HEK293 (cell line): ENCODE measurements around the gene ILRUN.
"Not testable (repeated sequence)": the region's sequence is repeated elsewhere in the genome, so short reads cannot be mapped to it uniquely, and the experiment has no call there.

ENCODE experiments used
- CTCF ChIA-PET: fragments of 350-600 bp; formaldehyde crosslinking; extraction: SDS; loops from one replicate; lab custom pipeline; 2021; ENCODE audit warnings: antibody characterized with exemption; lab: Yijun Ruan, JAX
- POLR2A ChIA-PET: fragments of 300-600 bp; formaldehyde crosslinking; extraction: SDS; loops from one replicate; lab custom pipeline; 2020; ENCODE audit warnings: antibody characterized with exemption, inconsistent platforms; lab: Yijun Ruan, JAX
- H3K27ac ChIP-seq: fragments of 200-500 bp; sonication (Bioruptor generic); 2 replicates; pipeline ENCODE4 v1.5.1; 2014; ENCODE audit warnings: low read depth, low read length, control low read depth, inconsistent platforms; ENCODE audit errors: extremely low read depth
- H3K36me3 ChIP-seq, 2 experiments: fragments of 200-500 bp in 1 of 2; sonication (Bioruptor generic) in 1 of 2; 1 replicate in 1 of 2; 2 replicates in 1 of 2; pipeline ENCODE4 v1.5.1; 2014 to 2017; ENCODE audit warnings: inconsistent platforms in 2 of 2, low read length in 2 of 2; ENCODE audit not compliant: control insufficient read depth in 2 of 2, insufficient read depth in 1 of 2
- H3K4me1 ChIP-seq: fragments of 200-500 bp; sonication (Bioruptor generic); 2 replicates; pipeline ENCODE4 v1.5.1; 2014; ENCODE audit warnings: mild to moderate bottlenecking, low read length, inconsistent platforms; ENCODE audit not compliant: control insufficient read depth, insufficient read depth
- H3K4me3 ChIP-seq: 2 replicates; pipeline ENCODE4 v1.5.1; 2011; ENCODE audit warnings: low read depth, mild to moderate bottlenecking, control low read depth, low read length, moderate library complexity
- H3K9me3 ChIP-seq: fragments of 200-500 bp; sonication (Bioruptor generic); 2 replicates; pipeline ENCODE4 v1.5.1; 2014; ENCODE audit warnings: low read depth, low read length, inconsistent platforms; ENCODE audit not compliant: control insufficient read depth, insufficient read depth
- EGR2 ChIP-seq: fragments of 450-650 bp; formaldehyde crosslinking; IDR thresholded peaks from 2 replicates; pipeline ENCODE4 v1.5.1; 2016; ENCODE audit warnings: low read depth, missing biosample characterization, missing genetic modification characterization
- KLF1 ChIP-seq: fragments of 450-650 bp; formaldehyde crosslinking; IDR thresholded peaks from 2 replicates; pipeline ENCODE4 v1.5.1; 2016; ENCODE audit warnings: missing biosample characterization, missing genetic modification characterization
- PRDM2 ChIP-seq: fragments of 450-650 bp; formaldehyde crosslinking; IDR thresholded peaks from 2 replicates; pipeline ENCODE4 v1.5.1; 2016; ENCODE audit warnings: missing biosample characterization, missing genetic modification characterization, borderline replicate concordance
- SCRT2 ChIP-seq: fragments of 450-650 bp; formaldehyde crosslinking; IDR thresholded peaks from 2 replicates; pipeline ENCODE4 v1.5.1; 2016; ENCODE audit warnings: missing biosample characterization, missing genetic modification characterization
- WT1 ChIP-seq: fragments of 450-650 bp; formaldehyde crosslinking; IDR thresholded peaks from 2 replicates; pipeline ENCODE4 v1.5.1; 2016; ENCODE audit warnings: missing biosample characterization, missing genetic modification characterization
- YY1 ChIP-seq: fragments of 450-650 bp; formaldehyde crosslinking; IDR thresholded peaks from 2 replicates; pipeline ENCODE4 v1.5.1; 2018; ENCODE audit warnings: missing biosample characterization, missing genetic modification characterization
- ZBTB20 ChIP-seq: fragments of 450-650 bp; formaldehyde crosslinking; IDR thresholded peaks from 2 replicates; pipeline ENCODE4 v1.5.1; 2016; ENCODE audit warnings: missing biosample characterization, missing genetic modification characterization
- ZBTB49 ChIP-seq: fragments of 450-650 bp; formaldehyde crosslinking; IDR thresholded peaks from 2 replicates; pipeline ENCODE4 v1.5.1; 2016; ENCODE audit warnings: missing biosample characterization, missing genetic modification characterization, low read depth
- ZFHX2 ChIP-seq: fragments of 450-650 bp; formaldehyde crosslinking; conservative IDR thresholded peaks from 2 replicates; pipeline ENCODE4 v1.5.1; 2016; ENCODE audit warnings: missing biosample characterization, missing genetic modification characterization
- ZNF184 ChIP-seq: fragments of 450-650 bp; IDR thresholded peaks from 2 replicates; pipeline ENCODE4 v1.5.1; 2018; ENCODE audit warnings: missing biosample characterization, mild to moderate bottlenecking, missing genetic modification characterization
- ZNF398 ChIP-seq: fragments of 450-650 bp; formaldehyde crosslinking; IDR thresholded peaks from 2 replicates; pipeline ENCODE4 v1.5.1; 2017; ENCODE audit warnings: missing biosample characterization, missing genetic modification characterization
- ZNF521 ChIP-seq: fragments of 450-650 bp; formaldehyde crosslinking; IDR thresholded peaks from 2 replicates; pipeline ENCODE4 v1.5.1; 2017; ENCODE audit warnings: missing biosample characterization, mild to moderate bottlenecking, missing genetic modification characterization
- ZNF639 ChIP-seq: fragments of 450-650 bp; formaldehyde crosslinking; IDR thresholded peaks from 2 replicates; pipeline ENCODE4 v1.5.1; 2016; ENCODE audit warnings: missing biosample characterization, missing genetic modification characterization
- ZNF707 ChIP-seq: fragments of 450-650 bp; formaldehyde crosslinking; IDR thresholded peaks from 2 replicates; pipeline ENCODE4 v1.5.1; 2016; ENCODE audit warnings: missing biosample characterization, missing genetic modification characterization
- ZNF747 ChIP-seq: fragments of 450-650 bp; formaldehyde crosslinking; IDR thresholded peaks from 2 replicates; pipeline ENCODE4 v1.5.1; 2016; ENCODE audit warnings: missing biosample characterization, missing genetic modification characterization

The ILRUN gene

GRCh38 chr6:34717466-34717865 lies 20.9 kb upstream of the ILRUN start:
- POLR2A ChIA-PET, result interaction anchor here (0.5 kb wide), 1 partner anchor 25 kb away, joined by 5 read pairs; no protein-coding TSS in a partner anchor
- Histone ChIP-seq H3K36me3 (no peaks in the 10 kb centered on the region), H3K27ac (no peak overlapping the region)
- no peak for TF ChIP-seq ZNF707
- TF ChIP-seq, all 188 proteins: peak for 0
- Histone ChIP-seq H3K4me3 (no peak overlapping the region), H3K9me3 (no peaks in the 10 kb centered on the region), H3K4me1 (peaks cover 6% of the 10 kb centered on the region)
- CTCF ChIA-PET, result interaction anchor here (0.6 kb wide), 2 partner anchors 75 to 307 kb away, joined by 3 to 4 read pairs; no protein-coding TSS in a partner anchor

GRCh38 chr6:34714663-34715062 lies 18.1 kb upstream of the ILRUN start:
- H3K4me3 ChIP-seq, result no peak overlapping the region
- no peak for TF ChIP-seq ZNF184
- no peak for TF ChIP-seq PRDM2 (tag by site-specific recombination)
- TF ChIP-seq ZBTB20 (tag by site-specific recombination), result no peak
- peak; percentile 31; the same call in 1 of the 2 replicates for TF ChIP-seq WT1 (tag by site-specific recombination)
- peak; percentile 47 for TF ChIP-seq ZFHX2 (tag by site-specific recombination)
- peak; percentile 33; the same call in 1 of the 2 replicates for TF ChIP-seq EGR2
- TF ChIP-seq, all 188 proteins: peak for 3
- CTCF ChIA-PET, result interaction anchor here (0.6 to 0.7 kb wide), 3 partner anchors 40 to 581 kb away, joined by 3 to 5 read pairs (median 4); no protein-coding TSS in a partner anchor
- Histone ChIP-seq H3K27ac (no peak overlapping the region), H3K36me3 (no peaks in the 10 kb centered on the region), H3K9me3 (no peaks in the 10 kb centered on the region), H3K4me1 (peaks cover 6% of the 10 kb centered on the region)
- POLR2A ChIA-PET, result interaction anchor here (0.7 kb wide), 1 partner anchor 62 kb away, joined by 4 read pairs; no protein-coding TSS in a partner anchor

- H3K27ac ChIP-seq, H3K4me1 ChIP-seq, CTCF ChIA-PET, H3K4me3 ChIP-seq, H3K36me3 ChIP-seq, H3K9me3 ChIP-seq: not testable (repeated sequence)
- POLR2A ChIA-PET, result interaction anchor here (0.7 kb wide), 1 partner anchor 38 kb away, joined by 3 read pairs; no protein-coding TSS in a partner anchor
Observed at GRCh38 chr6:34712881-34713280, 16.3 kb upstream of the ILRUN start.

- no peaks in the 10 kb centered on the region for H3K36me3 ChIP-seq
- ChIA-PET POLR2A (interaction anchor here (1.9 kb wide), 1 partner anchor 13 kb away, joined by 11 read pairs; the partner anchor contains the start of gene ILRUN), CTCF (interaction anchor here (0.6 kb wide), 1 partner anchor 44 kb away, joined by 5 read pairs; no protein-coding TSS in a partner anchor)
- no peak overlapping the region for H3K27ac ChIP-seq
- H3K4me1 ChIP-seq, result peaks cover 6% of the 10 kb centered on the region; the same call in 1 of the 2 replicates
- no peak overlapping the region for H3K4me3 ChIP-seq
- no peaks in the 10 kb centered on the region for H3K9me3 ChIP-seq
- TF ChIP-seq ZNF639 (tag by site-specific recombination) (no peak), ZNF747 (tag by site-specific recombination) (no peak), SCRT2 (tag by site-specific recombination) (no peak), ZBTB49 (no peak), ZNF521 (tag by site-specific recombination) (no peak), ZFHX2 (tag by site-specific recombination) (peak; percentile 59), YY1 (tag by site-specific recombination) (no peak), ZNF398 (tag by site-specific recombination) (no peak), KLF1 (no peak)
Observed at GRCh38 chr6:34709386-34709785, 12.8 kb upstream of the ILRUN start.
